ENCODE results near the gene NSUN7. TPM values are rescaled to one million over a fixed set of nuclear protein-coding genes. Genes with fewer than 3 reads are reported as not detected.

Gene NSUN7
- total and polyA plus RNA-seq, 10 donors, result 0.38 to 8.1 (median 3.0) TPM

- Histone ChIP-seq H3K4me1 (peaks cover 0 to 7% (median 0%) of the 10 kb centered on the region in 6 donors), H3K9me3 (peaks cover 0 to 10% (median 0%) of the 10 kb centered on the region in 8 donors), H3K4me3 (no peak overlapping the region), H3K27ac (no peak overlapping the region), H3K36me3 (peaks cover 0 to 52% (median 0%) of the 10 kb centered on the region in 6 donors), H3K27me3 (replicated peaks in 1 of 7) (no peaks in the 10 kb centered on the region)
- intact Hi-C loops (cut with DNase I; ENCODE audit: low total_unique reads), result no loop called here
- no peak for DNase-seq
- TF ChIP-seq POLR2A (IDR thresholded peaks at IDR 0.05) (no peak), CTCF (IDR thresholded peaks at IDR 0.05 in 8 of 11, conservative IDR thresholded peaks at IDR 0.05 in 3 of 11) (no peak), POLR2AphosphoS5 (IDR thresholded peaks at IDR 0.05) (no peak)
- 83 to 93% (median 87%) methylated on average over 11 of the region's 11 CpGs for WGBS, 5 donors
Measured at GRCh38 chr4:40832175-40832574, 82.4 kb downstream of the NSUN7 start.

GRCh38 chr4:40833212-40833611, 83.5 kb downstream of the NSUN7 start:
- DNase-seq, result no peak
- H3K4me1 ChIP-seq, result peaks cover 0 to 7% (median 0%) of the 10 kb centered on the region in 6 donors

GRCh38 chr4:40837094-40837870, 87.5 kb downstream of the NSUN7 start:
- no peak for DNase-seq
- H3K4me1 ChIP-seq, result peaks cover 0 to 30% (median 9%) of the 10 kb centered on the region in 6 donors
- TF ChIP-seq POLR2AphosphoS5 (IDR thresholded peaks at IDR 0.05), result peak in 1 of 3 donors; percentile 21
- no peak for TF ChIP-seq CTCF (IDR thresholded peaks at IDR 0.05 in 8 of 11, conservative IDR thresholded peaks at IDR 0.05 in 3 of 11)

More at GRCh38 chr4:40833212-40833611, 83.5 kb downstream of the NSUN7 start:
- Histone ChIP-seq H3K9me3 (peaks cover 0 to under 1% (median 0%) of the 10 kb centered on the region in 8 donors), H3K27me3 (replicated peaks in 1 of 7) (no peaks in the 10 kb centered on the region), H3K27ac (no peak overlapping the region), H3K36me3 (peaks cover 0 to 46% (median 0%) of the 10 kb centered on the region in 6 donors), H3K4me3 (no peak overlapping the region)
- TF ChIP-seq CTCF (IDR thresholded peaks at IDR 0.05 in 8 of 11, conservative IDR thresholded peaks at IDR 0.05 in 3 of 11) (no peak), POLR2AphosphoS5 (IDR thresholded peaks at IDR 0.05) (no peak), POLR2A (IDR thresholded peaks at IDR 0.05) (no peak)
- WGBS, 5 donors, result 91 to 96% (median 95%) methylated on average over 11 of the region's 11 CpGs
- intact Hi-C loops (cut with DNase I; ENCODE audit: low total_unique reads), result no loop called here

GRCh38 chr4:40838742-40839141, 89.0 kb downstream of the NSUN7 start:
- WGBS, 5 donors, result 83 to 90% (median 86%) methylated on average over 4 of the region's 4 CpGs
- DNase-seq, result no peak
- H3K4me3 ChIP-seq, result no peak overlapping the region
- no peak for TF ChIP-seq CTCF (IDR thresholded peaks at IDR 0.05 in 8 of 11, conservative IDR thresholded peaks at IDR 0.05 in 3 of 11)
- no peak for TF ChIP-seq POLR2A (IDR thresholded peaks at IDR 0.05)
- no peak for TF ChIP-seq POLR2AphosphoS5 (IDR thresholded peaks at IDR 0.05)
- no peaks in the 10 kb centered on the region for H3K27me3 ChIP-seq (replicated peaks in 1 of 7)
- intact Hi-C loops (cut with DNase I; ENCODE audit: low total_unique reads), result no loop called here
- H3K9me3 ChIP-seq, result no peaks in the 10 kb centered on the region
- peaks cover 0 to 45% (median 17%) of the 10 kb centered on the region in 6 donors for H3K4me1 ChIP-seq
- no peak overlapping the region for H3K27ac ChIP-seq
- peaks cover 0 to 21% (median 0%) of the 10 kb centered on the region in 6 donors for H3K36me3 ChIP-seq

More at GRCh38 chr4:40837094-40837870, 87.5 kb downstream of the NSUN7 start:
- Histone ChIP-seq H3K27ac (no peak overlapping the region), H3K36me3 (peaks cover 0 to 23% (median 0%) of the 10 kb centered on the region in 6 donors), H3K27me3 (replicated peaks in 1 of 7) (no peaks in the 10 kb centered on the region), H3K4me3 (no peak overlapping the region), H3K9me3 (no peaks in the 10 kb centered on the region)
- 88 to 90% (median 89%) methylated on average over 15 to 16 of the region's 16 CpGs for WGBS, 5 donors
- intact Hi-C loops (cut with DNase I; ENCODE audit: low total_unique reads), result no loop called here

All from spleen (tissue), 11 donors.